Subcutaneous abdominal adipose tissue (tissue), 5 donors: ENCODE results near the gene DUSP16.

Experiments
- H3K27ac ChIP-seq: one replicate; pipeline ENCODE4 v1.7.0; 2013; ENCODE audit warnings: low read depth, mild to moderate bottlenecking, inconsistent platforms, low read length, moderate library complexity
- H3K27me3 ChIP-seq, 5 donors: one replicate each; pipeline ENCODE4 v1.7.0; 2013; ENCODE audit warnings: low read length in 5 of 5, inconsistent platforms in 1 of 5; ENCODE audit not compliant: control insufficient read depth in 5 of 5, insufficient read depth in 4 of 5
- H3K36me3 ChIP-seq, 5 donors: one replicate each; pipeline ENCODE4 v1.7.0; 2013; ENCODE audit warnings: low read length in 5 of 5; ENCODE audit not compliant: control insufficient read depth in 5 of 5, insufficient read depth in 5 of 5
- H3K4me1 ChIP-seq, 5 donors: one replicate each; pipeline ENCODE4 v1.7.0; 2013; ENCODE audit warnings: low read length in 5 of 5, mild to moderate bottlenecking in 3 of 5, moderate library complexity in 1 of 5; ENCODE audit not compliant: control insufficient read depth in 5 of 5, insufficient read depth in 5 of 5
- H3K4me3 ChIP-seq, 5 donors: one replicate each; pipeline ENCODE4 v1.7.0; 2013; ENCODE audit warnings: low read length in 5 of 5, low read depth in 1 of 5
- H3K9ac ChIP-seq, 5 donors: one replicate each; pipeline ENCODE4 v1.7.0; 2013; ENCODE audit warnings: low read length in 5 of 5, mild to moderate bottlenecking in 4 of 5, moderate library complexity in 3 of 5
- H3K9me3 ChIP-seq, 5 donors: one replicate each; pipeline ENCODE4 v1.7.0; 2013; ENCODE audit warnings: low read length in 5 of 5; ENCODE audit not compliant: control insufficient read depth in 5 of 5
- donor health status: healthy.
- donor health status: healthy.
- donor health status: healthy.
- donor health status: healthy.
- donor health status: healthy.

Gene DUSP16

DNA sequence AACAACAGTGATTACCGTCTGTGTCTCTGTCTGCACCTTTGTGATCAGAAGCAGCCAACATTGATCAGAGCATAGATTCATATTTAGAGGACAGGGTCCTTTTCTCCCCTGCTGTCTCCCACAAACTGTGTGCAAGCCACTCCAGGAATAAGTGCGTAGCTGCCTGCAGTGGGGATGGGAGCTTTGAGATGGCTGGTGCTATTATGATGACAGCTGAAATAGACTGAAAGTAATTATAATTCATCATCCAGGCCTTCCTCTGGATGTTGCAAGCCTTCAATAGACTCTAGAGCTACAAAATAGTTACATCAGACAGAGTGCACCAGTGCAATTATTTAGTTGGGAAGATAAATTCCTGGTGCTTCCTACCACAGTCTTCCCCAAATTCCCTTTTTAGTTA lies 137.7 kb downstream of the DUSP16 start:
- Histone ChIP-seq H3K9ac (no peak overlapping the region), H3K27me3 (no peaks in the 10 kb centered on the region), H3K4me1 (peaks cover 0 to 5% (median 0%) of the 10 kb centered on the region in 5 donors), H3K36me3 (no peaks in the 10 kb centered on the region), H3K9me3 (peaks cover 0 to 7% (median 0%) of the 10 kb centered on the region in 5 donors), H3K4me3 (no peak overlapping the region), H3K27ac (no peak overlapping the region)
